ENCODE data around the gene PCDHB9.
"Not testable (repeated sequence)": the region's sequence is repeated elsewhere in the genome, so short reads cannot be mapped to it uniquely, and the experiment has no call there.

GRCh38 chr5:141235922-141236321 is 49.0 kb downstream of the PCDHB9 start:
- TF ChIP-seq, protein P1, sequence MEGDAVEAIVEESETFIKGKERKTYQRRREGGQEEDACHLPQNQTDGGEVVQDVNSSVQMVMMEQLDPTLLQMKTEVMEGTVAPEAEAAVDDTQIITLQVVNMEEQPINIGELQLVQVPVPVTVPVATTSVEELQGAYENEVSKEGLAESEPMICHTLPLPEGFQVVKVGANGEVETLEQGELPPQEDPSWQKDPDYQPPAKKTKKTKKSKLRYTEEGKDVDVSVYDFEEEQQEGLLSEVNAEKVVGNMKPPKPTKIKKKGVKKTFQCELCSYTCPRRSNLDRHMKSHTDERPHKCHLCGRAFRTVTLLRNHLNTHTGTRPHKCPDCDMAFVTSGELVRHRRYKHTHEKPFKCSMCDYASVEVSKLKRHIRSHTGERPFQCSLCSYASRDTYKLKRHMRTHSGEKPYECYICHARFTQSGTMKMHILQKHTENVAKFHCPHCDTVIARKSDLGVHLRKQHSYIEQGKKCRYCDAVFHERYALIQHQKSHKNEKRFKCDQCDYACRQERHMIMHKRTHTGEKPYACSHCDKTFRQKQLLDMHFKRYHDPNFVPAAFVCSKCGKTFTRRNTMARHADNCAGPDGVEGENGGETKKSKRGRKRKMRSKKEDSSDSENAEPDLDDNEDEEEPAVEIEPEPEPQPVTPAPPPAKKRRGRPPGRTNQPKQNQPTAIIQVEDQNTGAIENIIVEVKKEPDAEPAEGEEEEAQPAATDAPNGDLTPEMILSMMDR (IDR thresholded peaks at IDR 0.05) = not testable (repeated sequence)
- TF ChIP-seq POLR2A (IDR thresholded peaks at IDR 0.05) = not testable (repeated sequence)

Data from testis (tissue), 2 donors.